ENCODE results near the gene PGA5.

PGA5 gene

DNA sequence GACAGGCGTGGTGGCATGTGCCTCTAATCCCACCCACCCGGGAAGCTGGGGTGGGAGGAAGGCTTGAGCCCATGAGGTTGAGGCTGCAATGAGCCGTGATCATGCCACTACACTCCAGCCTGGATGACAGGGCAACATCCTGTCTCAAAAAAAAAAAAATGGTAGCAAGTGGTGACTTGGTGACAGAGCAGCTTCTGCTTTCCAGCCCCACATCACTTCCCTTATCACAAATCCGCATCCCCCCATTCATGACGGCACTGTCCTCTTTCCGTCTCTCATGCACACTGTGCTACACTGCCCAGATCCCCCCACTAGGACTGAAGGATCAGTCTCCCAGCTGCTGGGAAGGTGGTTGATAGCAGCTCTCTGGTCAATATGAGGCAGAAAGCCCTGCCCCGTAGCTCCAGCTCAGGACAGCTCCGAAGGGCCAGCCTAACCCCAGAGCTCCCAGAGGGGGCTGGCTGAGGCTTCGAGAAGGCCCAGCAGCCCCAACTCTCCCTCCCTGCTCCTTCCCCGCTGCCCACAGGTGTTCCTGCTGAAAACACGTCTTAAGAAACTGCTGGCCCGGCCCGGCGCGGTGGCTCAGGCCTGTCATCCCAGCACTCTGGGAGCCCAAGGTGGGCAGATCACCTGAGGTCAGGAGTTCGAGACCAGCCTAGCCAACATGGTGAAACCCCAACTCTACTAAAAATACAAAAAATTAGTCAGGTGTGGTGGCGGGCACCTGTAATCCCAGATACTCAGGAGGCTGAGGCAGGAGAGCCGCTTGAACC is 15.9 kb downstream of the PGA5 start:
- TF ChIP-seq ZNF274 (IDR thresholded peaks at IDR 0.05; ENCODE audit: low read depth, low read length) = no peak

DNA sequence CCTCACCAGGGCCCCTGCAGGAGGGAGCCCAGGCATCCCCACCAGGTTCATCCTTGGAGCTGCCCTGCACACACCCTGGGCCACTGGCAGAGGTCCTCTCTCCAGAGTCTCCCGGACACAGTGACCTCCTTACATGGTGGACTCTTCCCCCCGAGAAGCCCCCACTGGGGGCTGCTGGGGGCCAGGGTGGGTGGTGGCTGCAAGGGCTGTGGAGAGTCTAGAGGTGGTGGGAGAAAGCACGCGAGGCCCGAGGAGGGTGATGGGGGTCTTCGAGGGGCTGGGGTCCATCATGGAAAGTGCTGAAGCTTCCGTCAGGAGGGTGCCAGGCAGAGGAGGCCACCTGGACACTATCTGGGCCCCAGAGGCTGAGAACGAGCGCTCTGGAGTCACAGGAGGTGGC is 17.6 kb downstream of the PGA5 start:
- H3K4me3 ChIP-seq (ENCODE audit: low read length) = no peak overlapping the region
- no peak for TF ChIP-seq ZNF274 (IDR thresholded peaks at IDR 0.05; ENCODE audit: low read depth, low read length)

More for the DNA sequence above, 15.9 kb downstream of the PGA5 start:
- no peak overlapping the region for H3K4me3 ChIP-seq (ENCODE audit: low read length)

DNA sequence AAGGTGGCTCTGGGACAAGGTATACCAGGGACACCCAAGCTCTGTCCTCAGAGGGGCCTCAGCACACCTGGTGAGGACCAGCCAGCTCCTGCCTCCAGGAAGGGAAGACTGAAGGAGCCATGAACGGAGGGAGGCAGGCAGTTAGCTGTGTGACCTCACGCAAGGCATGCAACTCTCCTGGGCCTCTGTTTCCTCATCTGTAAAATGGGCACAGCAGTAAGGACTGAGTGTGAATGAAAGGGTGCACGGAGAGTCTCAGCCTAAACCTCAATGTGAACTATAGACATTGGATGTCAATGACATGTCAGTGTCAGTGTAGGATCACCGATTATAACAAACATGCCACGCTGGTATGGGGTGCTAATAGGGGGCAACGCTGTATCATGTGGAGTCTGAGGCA is 18.4 kb downstream of the PGA5 start:
- TF ChIP-seq ZNF274 (IDR thresholded peaks at IDR 0.05; ENCODE audit: low read depth, low read length) = no peak

DNA sequence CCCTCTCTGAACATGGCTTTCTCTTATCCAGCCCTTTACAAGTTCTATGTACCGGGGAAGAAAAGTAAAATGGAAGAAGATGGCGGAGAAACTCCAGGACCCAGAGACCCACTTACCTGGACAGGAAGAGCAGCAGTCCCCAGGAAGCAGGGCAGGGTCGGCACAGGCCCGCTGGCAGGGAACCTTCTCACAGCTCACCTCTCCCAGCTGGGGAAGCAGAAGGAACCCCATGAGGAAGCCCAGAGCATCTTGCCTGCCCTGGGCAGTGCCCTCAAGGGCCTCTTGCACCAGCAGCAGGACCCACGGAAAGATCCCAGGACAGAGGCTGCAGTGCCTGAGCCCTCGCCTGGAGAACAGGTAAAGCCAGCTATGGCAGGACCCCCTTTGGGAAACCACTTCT is 23.4 kb downstream of the PGA5 start:
- TF ChIP-seq ZNF274 (IDR thresholded peaks at IDR 0.05; ENCODE audit: low read depth, low read length) = no peak
- no peak overlapping the region for H3K4me3 ChIP-seq (ENCODE audit: low read length)

More for the DNA sequence above, 18.4 kb downstream of the PGA5 start:
- no peak overlapping the region for H3K4me3 ChIP-seq (ENCODE audit: low read length)

DNA sequence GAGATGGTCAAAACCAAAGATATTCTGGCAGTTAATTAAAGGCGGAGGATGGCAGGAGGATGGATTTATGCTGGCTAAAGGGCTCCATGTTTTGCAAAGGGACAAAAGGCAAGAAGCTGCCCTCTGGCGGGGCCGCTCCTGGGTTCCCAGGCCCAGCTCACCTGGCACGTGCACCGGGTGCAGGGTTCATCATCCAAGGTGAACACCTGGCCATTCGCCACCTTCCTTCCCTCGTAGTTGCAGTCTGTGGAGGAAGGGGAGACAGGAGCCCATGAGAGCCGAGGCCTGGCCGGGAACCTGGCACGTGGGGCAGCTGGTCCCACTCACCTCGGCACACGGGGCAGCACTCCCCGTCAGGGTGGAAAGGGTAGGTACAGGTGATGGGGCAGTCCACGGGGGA is 23.8 kb downstream of the PGA5 start:
- no peak overlapping the region for H3K4me3 ChIP-seq (ENCODE audit: low read length)
- TF ChIP-seq ZNF274 (IDR thresholded peaks at IDR 0.05; ENCODE audit: low read depth, low read length) = no peak

DNA sequence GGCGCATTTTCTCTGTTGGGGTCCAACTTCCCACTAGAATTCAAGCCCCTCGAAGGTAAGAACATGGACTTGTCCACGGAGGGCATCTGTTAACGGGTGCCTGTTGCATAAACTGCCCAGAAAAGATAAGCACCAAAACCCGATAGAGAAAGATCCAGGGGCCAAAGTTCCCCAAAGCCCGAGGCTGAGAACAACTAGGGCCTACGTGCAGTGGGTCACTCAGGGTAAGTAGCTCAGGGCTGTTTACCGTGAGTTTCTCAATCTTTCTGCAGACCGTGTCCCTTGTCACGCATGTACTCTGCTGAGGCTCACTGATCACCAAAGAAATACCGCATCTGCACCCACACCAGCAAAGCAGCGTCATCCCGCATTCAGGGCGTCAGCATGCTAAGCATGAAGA is 24.4 kb downstream of the PGA5 start:
- no peak overlapping the region for H3K4me3 ChIP-seq (ENCODE audit: low read length)
- TF ChIP-seq ZNF274 (IDR thresholded peaks at IDR 0.05; ENCODE audit: low read depth, low read length) = no peak

DNA sequence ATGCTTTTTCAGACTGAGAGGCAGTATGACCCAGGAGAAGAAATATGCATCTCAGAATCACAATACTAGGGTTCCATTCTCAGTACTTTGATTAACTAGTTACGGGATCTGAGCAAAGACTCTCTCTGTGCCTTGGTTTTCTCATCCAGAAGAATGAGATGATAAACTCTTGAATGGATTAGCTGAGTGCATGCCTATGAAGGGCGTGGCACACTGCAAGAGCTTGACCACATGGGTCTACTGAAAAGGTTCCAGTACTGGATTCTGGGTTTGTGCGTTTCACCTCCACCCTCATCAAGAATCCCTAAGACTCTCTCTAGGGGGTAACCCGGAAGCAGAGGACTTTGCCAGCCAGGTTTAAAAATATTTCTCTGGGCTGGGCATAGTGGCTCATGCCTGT is 25.6 kb downstream of the PGA5 start:
- no peak overlapping the region for H3K4me3 ChIP-seq (ENCODE audit: low read length)
- TF ChIP-seq ZNF274 (IDR thresholded peaks at IDR 0.05; ENCODE audit: low read depth, low read length) = no peak

DNA sequence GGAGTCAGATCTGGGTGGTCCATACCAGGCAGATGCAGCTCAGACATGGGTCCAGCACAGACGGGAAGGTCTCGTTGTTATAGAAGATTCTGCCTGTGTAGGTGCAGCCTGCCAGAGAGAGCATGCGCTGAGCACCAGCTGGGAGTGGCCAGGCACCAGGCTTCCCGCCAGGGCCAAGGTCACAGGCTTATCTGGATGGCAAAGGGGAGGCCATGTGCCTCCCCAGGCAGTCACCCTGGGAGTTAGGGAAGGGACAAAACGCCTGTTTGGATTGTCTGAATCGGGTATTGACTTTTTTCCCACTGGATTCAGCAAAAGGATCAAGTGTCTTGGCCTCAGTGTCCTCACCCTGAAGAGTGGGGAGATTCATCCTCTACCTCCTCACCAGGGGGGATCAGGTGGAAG is 26.5 kb downstream of the PGA5 start:
- TF ChIP-seq ZNF274 (IDR thresholded peaks at IDR 0.05; ENCODE audit: low read depth, low read length) = no peak

DNA sequence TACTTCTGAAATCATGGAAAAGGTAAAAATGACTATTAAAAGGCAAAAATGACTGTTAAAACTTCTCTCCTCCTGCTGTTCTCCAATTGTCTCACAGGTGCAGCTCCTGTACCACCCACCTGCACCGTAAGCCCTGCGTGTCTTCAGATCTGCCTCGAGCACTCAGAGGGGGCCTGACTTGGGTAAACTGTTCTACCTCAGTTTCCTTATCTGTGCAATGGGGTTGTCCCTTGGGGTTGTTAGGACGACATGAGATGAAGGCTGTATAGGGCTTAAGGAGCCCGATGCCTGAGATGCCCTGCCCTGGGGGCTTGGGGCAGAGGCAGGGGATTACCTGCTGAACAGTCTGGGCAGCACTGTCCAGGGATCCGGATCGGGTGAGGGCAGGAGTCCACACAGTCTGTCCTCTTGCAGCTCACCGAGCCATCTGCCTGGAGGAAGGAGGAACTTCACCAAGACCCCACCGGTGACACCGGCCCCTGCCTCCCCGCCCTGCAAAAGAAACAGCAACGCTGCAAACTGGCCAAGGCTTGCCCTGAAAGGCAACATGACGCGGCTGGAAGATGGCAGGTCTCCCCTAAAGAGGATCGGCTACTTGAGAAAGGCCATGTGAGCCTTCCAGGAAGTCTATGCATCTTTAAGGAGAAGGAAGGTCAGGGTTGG is 27.7 kb downstream of the PGA5 start:
- no peak for TF ChIP-seq ZNF274 (IDR thresholded peaks at IDR 0.05; ENCODE audit: low read depth, low read length)
- H3K4me3 ChIP-seq (ENCODE audit: low read length) = no peak overlapping the region

More for the DNA sequence above, 26.5 kb downstream of the PGA5 start:
- no peak overlapping the region for H3K4me3 ChIP-seq (ENCODE audit: low read length)

DNA sequence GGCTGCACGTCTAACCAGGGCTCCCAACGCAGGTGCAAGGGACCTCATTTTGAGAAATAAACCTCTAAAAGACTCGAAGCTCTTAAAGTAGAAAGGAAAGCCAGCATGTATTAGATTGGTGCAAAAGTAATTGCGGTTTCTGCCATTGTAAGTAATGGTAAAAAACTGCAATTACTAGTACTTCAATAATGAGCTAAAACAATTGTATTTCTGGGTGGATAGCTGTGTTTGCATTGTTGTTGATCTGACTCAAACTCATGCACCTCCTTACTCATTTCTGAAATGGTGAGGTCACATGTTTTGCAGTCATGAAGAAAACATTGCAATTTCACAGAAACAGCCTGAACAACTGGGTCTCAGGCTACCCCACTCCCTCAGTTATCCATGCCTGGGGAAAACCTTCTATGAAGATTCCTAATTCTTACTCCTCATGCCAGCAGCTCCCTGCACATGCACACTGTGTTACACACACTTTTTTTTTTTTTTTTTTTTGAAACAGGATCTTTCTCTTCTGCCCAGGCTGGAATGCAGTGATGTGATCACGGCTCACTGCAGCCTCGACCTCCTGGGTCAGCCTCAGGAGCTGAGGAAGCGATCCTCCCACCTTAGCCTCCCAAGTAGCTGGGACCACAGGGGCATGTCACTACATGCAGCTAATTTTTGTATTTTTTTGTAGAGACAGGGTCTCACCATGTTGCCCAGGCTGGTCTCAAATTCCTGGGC is 29.5 kb downstream of the PGA5 start:
- no peak overlapping the region for H3K4me3 ChIP-seq (ENCODE audit: low read length)
- no peak for TF ChIP-seq ZNF274 (IDR thresholded peaks at IDR 0.05; ENCODE audit: low read depth, low read length)

DNA sequence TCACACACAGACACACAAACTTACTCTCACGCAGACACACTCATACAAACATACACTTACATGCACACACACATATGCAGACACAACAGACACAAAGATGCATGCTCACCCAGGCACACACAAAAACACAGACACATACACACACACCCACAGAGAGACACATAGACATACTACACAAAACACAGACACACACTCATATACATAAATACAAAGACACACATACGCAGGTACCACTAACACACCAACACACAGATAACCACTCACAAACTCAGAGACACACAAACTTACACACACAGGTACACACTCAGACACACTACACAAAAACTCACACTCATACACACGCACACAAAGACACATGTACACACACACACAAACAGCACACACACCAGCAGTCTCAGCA is 31.8 kb downstream of the PGA5 start:
- H3K4me3 ChIP-seq (ENCODE audit: low read length) = no peak overlapping the region
- no peak for TF ChIP-seq ZNF274 (IDR thresholded peaks at IDR 0.05; ENCODE audit: low read depth, low read length)

DNA sequence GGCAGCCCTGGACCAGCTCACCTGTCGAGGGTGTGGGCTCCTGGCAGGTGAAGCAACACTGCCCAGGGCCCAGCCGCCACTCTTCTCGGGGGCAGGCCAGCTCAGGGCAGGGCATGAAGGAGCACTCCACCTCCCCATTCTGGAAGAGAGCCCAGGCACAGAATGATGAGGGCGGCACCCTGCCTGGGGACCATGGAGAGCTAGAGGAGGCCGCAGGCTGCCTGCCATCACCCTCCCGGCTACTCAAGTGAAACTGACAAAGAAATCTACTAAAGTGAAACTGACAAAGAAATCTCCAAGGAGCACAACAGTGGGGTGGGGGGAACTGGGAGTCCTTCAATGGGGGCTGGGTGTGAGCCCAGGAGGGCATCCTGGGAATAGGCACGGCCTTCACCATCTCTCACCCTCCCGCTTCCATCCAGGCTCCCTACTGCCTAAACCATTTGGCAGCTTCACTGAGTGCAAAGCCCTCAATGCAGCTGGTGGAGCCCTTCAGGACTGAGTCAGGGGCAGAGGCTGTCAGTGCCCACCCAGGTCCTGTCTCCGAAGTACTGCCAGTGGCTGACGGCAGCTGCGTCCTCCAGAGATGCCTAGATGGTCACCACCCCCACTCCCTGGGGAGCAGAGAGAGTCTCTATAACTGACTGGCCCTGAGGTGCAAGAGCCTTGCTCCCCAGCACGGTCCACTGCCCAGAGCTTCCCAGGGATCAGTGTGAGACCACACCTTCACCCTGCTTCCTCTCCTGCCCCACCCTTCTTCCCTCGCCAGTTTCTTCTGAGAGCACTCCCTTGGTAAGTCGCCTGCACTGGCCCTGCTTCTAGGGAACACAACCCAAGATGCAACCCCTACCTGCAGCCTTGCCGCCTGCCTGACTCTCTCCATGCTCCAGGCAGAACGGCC is 32.5 kb downstream of the PGA5 start:
- H3K4me3 ChIP-seq (ENCODE audit: low read length) = no peak overlapping the region
- no peak for TF ChIP-seq ZNF274 (IDR thresholded peaks at IDR 0.05; ENCODE audit: low read depth, low read length)

DNA sequence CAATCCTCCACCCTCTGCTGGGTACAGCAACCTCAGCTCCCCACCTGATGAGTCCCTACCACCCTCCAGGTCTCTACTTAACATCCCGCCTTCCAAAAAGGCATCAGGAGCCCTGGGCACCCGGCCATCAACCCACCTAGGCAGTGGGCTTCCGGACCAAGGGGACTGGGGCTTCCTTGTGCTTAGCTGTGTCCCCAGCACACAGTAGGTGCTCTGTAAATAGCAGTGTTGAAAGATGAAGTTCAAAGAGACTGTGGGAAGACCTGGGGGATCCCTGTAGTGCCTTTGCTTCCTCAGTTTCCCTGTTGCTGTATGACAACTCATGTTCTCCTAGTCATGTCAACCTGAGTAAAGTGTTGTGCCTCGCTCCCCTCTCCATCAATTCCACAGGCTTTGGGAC is 33.1 kb downstream of the PGA5 start:
- TF ChIP-seq ZNF274 (IDR thresholded peaks at IDR 0.05; ENCODE audit: low read depth, low read length) = no peak
- H3K4me3 ChIP-seq (ENCODE audit: low read length) = no peak overlapping the region

DNA sequence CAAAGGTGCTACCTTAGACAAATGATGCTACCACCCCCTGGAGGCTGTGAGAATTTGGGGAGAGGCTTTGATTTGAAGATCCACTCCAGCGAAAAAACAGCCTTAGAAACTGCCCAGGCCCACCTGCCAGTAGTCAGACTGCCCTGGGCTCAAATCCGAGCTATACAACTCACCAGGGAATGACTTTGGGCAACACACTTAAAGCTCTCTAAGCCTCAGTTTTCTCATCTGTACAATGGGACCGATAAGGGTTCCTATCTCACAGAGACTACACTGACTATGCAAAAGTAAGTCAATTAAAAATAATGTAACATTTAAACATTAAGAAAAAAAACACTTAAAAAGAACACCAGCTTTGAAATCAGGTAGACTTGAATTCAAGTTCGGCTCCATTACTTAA is 34.2 kb downstream of the PGA5 start:
- no peak overlapping the region for H3K4me3 ChIP-seq (ENCODE audit: low read length)
- TF ChIP-seq ZNF274 (IDR thresholded peaks at IDR 0.05; ENCODE audit: low read depth, low read length) = no peak
